ENCODE results near the gene TAS2R43. TPM values are rescaled to one million over a fixed set of nuclear protein-coding genes. Genes with fewer than 3 reads are reported as not detected.
"Not testable (repeated sequence)": the region's sequence is repeated elsewhere in the genome, so short reads cannot be mapped to it uniquely, and the experiment has no call there.

TAS2R43 gene
- total RNA-seq, 2 donors from 2014 or later, result 0.36 to 3.6 TPM

DNA sequence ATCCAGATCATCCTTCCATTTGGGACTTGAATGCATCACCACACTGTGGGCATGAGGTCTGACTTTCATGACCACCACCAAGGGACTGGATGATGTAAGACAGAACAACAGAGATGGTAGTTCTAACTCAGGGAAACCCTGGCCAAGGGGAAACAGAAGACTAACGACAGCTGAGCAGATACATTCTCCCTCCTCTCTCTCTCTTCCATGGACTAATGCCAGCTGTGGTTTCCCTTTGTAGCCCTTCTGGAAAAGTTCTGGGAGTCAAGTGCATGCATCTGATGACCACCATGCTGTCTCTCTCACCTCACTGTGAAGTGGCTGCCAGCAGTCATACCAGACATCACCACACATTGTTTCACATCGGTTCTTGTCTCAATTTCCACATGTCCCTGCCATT lies 38.9 kb upstream of the TAS2R43 start:
- no peaks in the 10 kb centered on the region for H3K36me3 ChIP-seq
- TF ChIP-seq POLR2A (IDR thresholded peaks at IDR 0.05) (no peak), POLR2AphosphoS5 (IDR thresholded peaks at IDR 0.05) (no peak), CTCF (IDR thresholded peaks at IDR 0.05) (no peak)
- H3K27ac ChIP-seq, result no peak overlapping the region
- no peak overlapping the region for H3K4me3 ChIP-seq
- no peak for DNase-seq (ENCODE audit: low spot score)
- WGBS, result 97% methylated on average over 2 of the region's 2 CpGs
- no peaks in the 10 kb centered on the region for H3K27me3 ChIP-seq (replicated peaks; ENCODE audit: insufficient read depth)
- H3K9me3 ChIP-seq, result no peaks in the 10 kb centered on the region
- intact Hi-C loops (cut with DNase I), result no loop called here
- H3K4me1 ChIP-seq (replicated peaks), result no peaks in the 10 kb centered on the region

DNA sequence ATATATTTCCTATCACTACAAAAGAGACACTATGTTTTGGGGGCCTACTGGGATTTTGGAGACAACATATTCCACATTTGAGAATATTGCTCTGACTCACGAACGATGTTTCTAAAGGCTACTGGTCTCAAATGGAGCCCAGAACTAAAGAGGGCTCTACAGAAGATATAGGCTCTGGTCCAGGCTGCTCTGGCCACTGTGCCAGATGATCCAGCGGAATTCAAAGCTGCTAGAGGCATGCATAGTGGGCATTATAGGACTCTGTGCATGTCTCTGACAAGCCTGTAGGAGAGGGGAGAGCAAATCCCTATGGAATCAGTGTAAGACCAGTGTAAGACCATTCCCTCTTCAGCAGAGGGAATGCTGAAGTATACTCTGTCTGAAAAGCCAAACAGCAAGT lies 38.3 kb upstream of the TAS2R43 start:
- no peaks in the 10 kb centered on the region for H3K27me3 ChIP-seq (replicated peaks; ENCODE audit: insufficient read depth)
- H3K9me3 ChIP-seq, result no peaks in the 10 kb centered on the region
- no peak overlapping the region for H3K4me3 ChIP-seq
- WGBS, result 96% methylated on average over 3 of the region's 3 CpGs
- intact Hi-C loops (cut with DNase I), result no loop called here
- no peaks in the 10 kb centered on the region for H3K36me3 ChIP-seq
- no peaks in the 10 kb centered on the region for H3K4me1 ChIP-seq (replicated peaks)
- no peak for TF ChIP-seq POLR2AphosphoS5 (IDR thresholded peaks at IDR 0.05)
- TF ChIP-seq CTCF (IDR thresholded peaks at IDR 0.05), result no peak
- no peak for TF ChIP-seq POLR2A (IDR thresholded peaks at IDR 0.05)
- H3K27ac ChIP-seq, result no peak overlapping the region
- DNase-seq (ENCODE audit: low spot score), result no peak

DNA sequence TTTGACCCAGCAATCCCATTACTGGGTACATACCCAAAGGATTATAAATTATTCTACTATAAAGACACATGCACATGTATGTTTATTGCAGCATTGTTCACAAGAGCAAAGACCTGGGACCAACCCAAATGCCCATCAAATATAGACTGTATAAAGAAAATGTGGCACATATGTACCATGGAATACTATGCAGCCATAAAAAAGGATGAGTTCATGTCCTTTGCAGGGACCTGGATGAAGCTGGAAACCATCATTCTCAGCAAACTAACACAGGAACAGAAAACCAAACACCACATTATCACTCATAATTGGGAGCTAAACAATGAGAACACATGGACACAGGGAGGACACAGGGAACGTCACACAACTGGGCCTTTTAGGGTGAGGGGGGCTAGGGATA lies 22.0 kb upstream of the TAS2R43 start:
- WGBS, result 96% methylated on average over 1 of the region's 1 CpG
- intact Hi-C loops (cut with DNase I); H3K9me3 ChIP-seq; H3K4me1 ChIP-seq (replicated peaks); H3K27me3 ChIP-seq (replicated peaks; ENCODE audit: insufficient read depth); H3K27ac ChIP-seq; DNase-seq (ENCODE audit: low spot score); H3K4me3 ChIP-seq; H3K36me3 ChIP-seq: not testable (repeated sequence)

DNA sequence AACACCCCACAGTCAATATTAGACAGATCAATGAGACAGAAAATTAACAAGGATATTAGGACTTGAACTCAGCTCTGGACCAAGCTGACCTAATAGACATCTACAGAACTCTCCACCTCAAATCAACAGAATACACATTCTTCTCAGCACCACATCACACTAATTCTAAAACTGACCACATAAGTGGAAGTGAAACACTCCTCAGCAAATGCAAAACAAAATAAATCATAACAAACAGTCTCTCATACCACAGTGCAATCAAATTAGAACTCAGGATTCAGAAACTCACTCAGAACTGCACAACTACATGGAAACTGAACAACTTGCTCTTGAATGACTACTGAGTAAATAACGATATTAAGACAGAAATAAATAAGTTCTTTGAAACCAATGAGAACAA lies 19.1 kb upstream of the TAS2R43 start:
- intact Hi-C loops (cut with DNase I), result not testable (repeated sequence)

GRCh38 chr12:11108862-11109261 lies 16.7 kb upstream of the TAS2R43 start:
- H3K4me3 ChIP-seq, result no peak overlapping the region
- TF ChIP-seq POLR2A (IDR thresholded peaks at IDR 0.05) (no peak), POLR2AphosphoS5 (IDR thresholded peaks at IDR 0.05) (no peak), CTCF (IDR thresholded peaks at IDR 0.05) (no peak)
- no peaks in the 10 kb centered on the region for H3K4me1 ChIP-seq (replicated peaks)
- no peaks in the 10 kb centered on the region for H3K9me3 ChIP-seq
- no peaks in the 10 kb centered on the region for H3K36me3 ChIP-seq
- H3K27ac ChIP-seq, result no peak overlapping the region
- H3K27me3 ChIP-seq (replicated peaks; ENCODE audit: insufficient read depth), result no peaks in the 10 kb centered on the region
- intact Hi-C loops (cut with DNase I), result no loop called here
- DNase-seq (ENCODE audit: low spot score), result no peak
- 97% methylated on average over 2 of the region's 2 CpGs for WGBS

More for the DNA sequence above, 19.1 kb upstream of the TAS2R43 start:
- not testable (repeated sequence) for DNase-seq (ENCODE audit: low spot score); H3K27ac ChIP-seq; H3K9me3 ChIP-seq; H3K27me3 ChIP-seq (replicated peaks; ENCODE audit: insufficient read depth); H3K36me3 ChIP-seq; H3K4me1 ChIP-seq (replicated peaks); H3K4me3 ChIP-seq
- 96% methylated on average over 1 of the region's 1 CpG for WGBS

DNA sequence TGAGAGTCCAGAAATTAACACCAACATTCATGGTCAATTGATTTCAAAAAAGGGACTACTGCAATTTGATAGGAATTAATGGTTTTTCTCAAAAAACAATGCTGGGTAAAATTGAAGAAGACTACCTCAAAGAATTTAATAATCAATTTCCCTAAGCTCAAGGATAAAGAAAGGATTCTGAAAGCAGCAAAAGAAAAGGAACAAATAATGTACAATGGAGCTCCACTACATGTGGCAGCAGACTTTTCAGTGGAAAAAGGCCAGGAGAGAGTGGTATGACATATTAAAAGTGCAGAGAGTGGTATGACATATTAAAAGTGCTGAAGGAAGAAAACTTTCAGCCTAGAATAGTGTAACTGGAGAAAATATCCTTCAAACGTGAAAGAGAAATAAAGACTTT lies 15.6 kb upstream of the TAS2R43 start:
- Histone ChIP-seq H3K27ac (no peak overlapping the region), H3K9me3 (no peaks in the 10 kb centered on the region), H3K36me3 (no peaks in the 10 kb centered on the region), H3K4me3 (no peak overlapping the region), H3K27me3 (replicated peaks; ENCODE audit: insufficient read depth) (no peaks in the 10 kb centered on the region), H3K4me1 (replicated peaks) (no peaks in the 10 kb centered on the region)
- WGBS, result 62% methylated on average over 1 of the region's 1 CpG
- intact Hi-C loops (cut with DNase I), result no loop called here
- DNase-seq (ENCODE audit: low spot score), result no peak
- no peak for TF ChIP-seq CTCF (IDR thresholded peaks at IDR 0.05)
- TF ChIP-seq POLR2AphosphoS5 (IDR thresholded peaks at IDR 0.05), result no peak
- TF ChIP-seq POLR2A (IDR thresholded peaks at IDR 0.05), result no peak

All from prostate gland (tissue), 2 donors.